ENCODE measurements around the gene RYR3. TPM values are rescaled to one million over a fixed set of nuclear protein-coding genes. Genes with fewer than 3 reads are reported as not detected.

RYR3 gene
- total RNA-seq, 4 donors from 2014 or later = 3.7 to 7.2 (median 4.5) TPM

- peak; percentile 53 for DNase-seq (ENCODE audit: extremely low spot score)
- WGBS = 88% methylated on average over 6 of the region's 6 CpGs
- H3K4me1 ChIP-seq = no peaks in the 10 kb centered on the region
- no peak overlapping the region for H3K4me3 ChIP-seq
- intact Hi-C loops (cut with DNase I) = no loop called here
- no peak overlapping the region for H3K27ac ChIP-seq (replicated peaks in 1 of 4)
- peaks cover 0 to 9% (median 0%) of the 10 kb centered on the region in 4 donors for H3K27me3 ChIP-seq
- TF ChIP-seq EP300 (IDR thresholded peaks at IDR 0.05) (no peak), POLR2A (IDR thresholded peaks at IDR 0.05; ENCODE audit: low read depth) (no peak), CTCF (IDR thresholded peaks at IDR 0.05) (no peak), POLR2AphosphoS5 (IDR thresholded peaks at IDR 0.05) (no peak)
- no peaks in the 10 kb centered on the region for H3K36me3 ChIP-seq
- H3K9me3 ChIP-seq = no peaks in the 10 kb centered on the region
These were observed 31.1 kb upstream of the RYR3 start for GRCh38 chr15:33279613-33280205.

GRCh38 chr15:33282226-33283020 is 28.3 kb upstream of the RYR3 start:
- H3K4me3 ChIP-seq = no peak overlapping the region
- DNase-seq (ENCODE audit: extremely low spot score) = peak; percentile 57
- WGBS = 82% methylated on average over 6 of the region's 6 CpGs
- H3K9me3 ChIP-seq = no peaks in the 10 kb centered on the region
- no peak for TF ChIP-seq CTCF (IDR thresholded peaks at IDR 0.05)
- no peak for TF ChIP-seq EP300 (IDR thresholded peaks at IDR 0.05)
- TF ChIP-seq POLR2AphosphoS5 (IDR thresholded peaks at IDR 0.05) = no peak
- no peak for TF ChIP-seq POLR2A (IDR thresholded peaks at IDR 0.05; ENCODE audit: low read depth)
- intact Hi-C loops (cut with DNase I) = no loop called here
- no peaks in the 10 kb centered on the region for H3K27me3 ChIP-seq
- H3K36me3 ChIP-seq = no peaks in the 10 kb centered on the region
- H3K27ac ChIP-seq (replicated peaks in 1 of 4) = no peak overlapping the region
- H3K4me1 ChIP-seq = no peaks in the 10 kb centered on the region

GRCh38 chr15:33283576-33283975 is 27.2 kb upstream of the RYR3 start:
- Histone ChIP-seq H3K9me3 (no peaks in the 10 kb centered on the region), H3K4me1 (no peaks in the 10 kb centered on the region), H3K27me3 (no peaks in the 10 kb centered on the region), H3K27ac (replicated peaks in 1 of 4) (no peak overlapping the region), H3K36me3 (no peaks in the 10 kb centered on the region), H3K4me3 (no peak overlapping the region)
- TF ChIP-seq POLR2AphosphoS5 (IDR thresholded peaks at IDR 0.05) = no peak
- TF ChIP-seq POLR2A (IDR thresholded peaks at IDR 0.05; ENCODE audit: low read depth) = no peak
- no peak for TF ChIP-seq CTCF (IDR thresholded peaks at IDR 0.05)
- no peak for TF ChIP-seq EP300 (IDR thresholded peaks at IDR 0.05)
- 92% methylated on average over 2 of the region's 2 CpGs for WGBS
- intact Hi-C loops (cut with DNase I) = no loop called here
- no peak for DNase-seq (ENCODE audit: extremely low spot score)

GRCh38 chr15:33284336-33284735 is 26.4 kb upstream of the RYR3 start:
- Histone ChIP-seq H3K4me1 (no peaks in the 10 kb centered on the region), H3K4me3 (no peak overlapping the region), H3K9me3 (no peaks in the 10 kb centered on the region), H3K27me3 (no peaks in the 10 kb centered on the region), H3K27ac (replicated peaks in 1 of 4) (no peak overlapping the region), H3K36me3 (no peaks in the 10 kb centered on the region)
- WGBS = 75% methylated on average over 1 of the region's 1 CpG
- intact Hi-C loops (cut with DNase I) = no loop called here
- no peak for DNase-seq (ENCODE audit: extremely low spot score)
- TF ChIP-seq EP300 (IDR thresholded peaks at IDR 0.05) = no peak
- no peak for TF ChIP-seq CTCF (IDR thresholded peaks at IDR 0.05)
- TF ChIP-seq POLR2AphosphoS5 (IDR thresholded peaks at IDR 0.05) = no peak
- TF ChIP-seq POLR2A (IDR thresholded peaks at IDR 0.05; ENCODE audit: low read depth) = no peak

Measured in esophagus muscularis mucosa (tissue), 4 donors.